ENCODE data around the gene BCLAF1. TPM values are rescaled to one million over a fixed set of nuclear protein-coding genes. Genes with fewer than 3 reads are reported as not detected.

BCLAF1 gene
- total and polyA plus RNA-seq, 3 donors from 2014 or later = 39.0 to 188 (median 167) TPM

DNA sequence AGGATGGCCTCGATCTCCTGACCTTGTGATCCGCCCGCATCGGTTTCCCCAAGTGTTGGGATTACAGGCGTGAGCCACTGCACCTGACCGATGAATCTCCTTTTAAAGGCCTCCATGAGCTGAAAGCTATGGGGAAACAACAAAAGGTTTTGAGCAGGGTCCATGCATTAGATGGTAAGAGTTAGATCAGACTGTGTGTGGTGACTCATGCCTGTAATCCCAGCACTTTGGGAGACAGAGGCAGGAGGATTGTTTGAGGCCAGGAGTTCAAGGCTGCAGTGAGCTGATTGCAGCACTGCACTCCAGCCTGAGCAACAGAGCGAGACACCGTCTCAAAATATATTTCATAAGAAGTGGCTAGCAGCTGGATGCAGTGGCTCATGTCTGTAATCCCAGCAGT is 41.0 kb upstream of the BCLAF1 start:
- WGBS, 2 donors = 90 to 91% methylated on average over 8 of the region's 8 CpGs
- intact Hi-C loops (cut with DNase I; ENCODE audit: low total_unique reads) = no loop called here
- Histone ChIP-seq H3K27ac (no peak overlapping the region), H3K9me3 (no peaks in the 10 kb centered on the region), H3K4me1 (no peaks in the 10 kb centered on the region), H3K27me3 (no peaks in the 10 kb centered on the region), H3K4me3 (no peak overlapping the region), H3K36me3 (ENCODE audit: low read depth, missing control alignments) (no peaks in the 10 kb centered on the region)
- no peak for DNase-seq
- TF ChIP-seq, protein P1, sequence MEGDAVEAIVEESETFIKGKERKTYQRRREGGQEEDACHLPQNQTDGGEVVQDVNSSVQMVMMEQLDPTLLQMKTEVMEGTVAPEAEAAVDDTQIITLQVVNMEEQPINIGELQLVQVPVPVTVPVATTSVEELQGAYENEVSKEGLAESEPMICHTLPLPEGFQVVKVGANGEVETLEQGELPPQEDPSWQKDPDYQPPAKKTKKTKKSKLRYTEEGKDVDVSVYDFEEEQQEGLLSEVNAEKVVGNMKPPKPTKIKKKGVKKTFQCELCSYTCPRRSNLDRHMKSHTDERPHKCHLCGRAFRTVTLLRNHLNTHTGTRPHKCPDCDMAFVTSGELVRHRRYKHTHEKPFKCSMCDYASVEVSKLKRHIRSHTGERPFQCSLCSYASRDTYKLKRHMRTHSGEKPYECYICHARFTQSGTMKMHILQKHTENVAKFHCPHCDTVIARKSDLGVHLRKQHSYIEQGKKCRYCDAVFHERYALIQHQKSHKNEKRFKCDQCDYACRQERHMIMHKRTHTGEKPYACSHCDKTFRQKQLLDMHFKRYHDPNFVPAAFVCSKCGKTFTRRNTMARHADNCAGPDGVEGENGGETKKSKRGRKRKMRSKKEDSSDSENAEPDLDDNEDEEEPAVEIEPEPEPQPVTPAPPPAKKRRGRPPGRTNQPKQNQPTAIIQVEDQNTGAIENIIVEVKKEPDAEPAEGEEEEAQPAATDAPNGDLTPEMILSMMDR (IDR thresholded peaks at IDR 0.05) = no peak
- no peak for TF ChIP-seq POLR2A (IDR thresholded peaks at IDR 0.05)

DNA sequence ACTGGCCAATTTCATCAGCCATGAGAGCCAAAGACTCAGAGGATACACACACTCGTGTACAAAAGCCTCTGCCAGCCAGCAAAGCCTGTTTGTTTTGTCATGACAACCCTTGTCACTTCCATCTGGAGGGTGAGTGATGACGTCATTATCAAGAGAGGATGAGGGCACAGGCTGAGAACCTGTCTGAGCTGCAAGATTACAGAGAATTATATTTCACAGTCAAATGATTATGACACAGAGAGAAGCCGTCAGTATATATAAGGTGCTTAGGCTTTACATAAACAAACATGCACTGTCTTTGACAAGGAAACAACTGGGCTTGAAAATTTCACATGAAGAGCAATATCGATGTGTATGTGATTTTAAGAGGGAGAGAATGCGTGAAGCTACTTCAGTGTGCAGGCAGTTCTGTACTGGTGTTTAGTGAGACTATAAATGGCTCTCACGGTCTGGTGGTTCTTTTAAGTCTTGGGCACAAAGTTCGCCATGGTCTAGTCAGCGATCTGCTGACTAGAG is 36.5 kb upstream of the BCLAF1 start:
- H3K27ac ChIP-seq = no peak overlapping the region
- WGBS, 2 donors = 75 to 84% methylated on average over 8 of the region's 8 CpGs
- no peak for DNase-seq

DNA sequence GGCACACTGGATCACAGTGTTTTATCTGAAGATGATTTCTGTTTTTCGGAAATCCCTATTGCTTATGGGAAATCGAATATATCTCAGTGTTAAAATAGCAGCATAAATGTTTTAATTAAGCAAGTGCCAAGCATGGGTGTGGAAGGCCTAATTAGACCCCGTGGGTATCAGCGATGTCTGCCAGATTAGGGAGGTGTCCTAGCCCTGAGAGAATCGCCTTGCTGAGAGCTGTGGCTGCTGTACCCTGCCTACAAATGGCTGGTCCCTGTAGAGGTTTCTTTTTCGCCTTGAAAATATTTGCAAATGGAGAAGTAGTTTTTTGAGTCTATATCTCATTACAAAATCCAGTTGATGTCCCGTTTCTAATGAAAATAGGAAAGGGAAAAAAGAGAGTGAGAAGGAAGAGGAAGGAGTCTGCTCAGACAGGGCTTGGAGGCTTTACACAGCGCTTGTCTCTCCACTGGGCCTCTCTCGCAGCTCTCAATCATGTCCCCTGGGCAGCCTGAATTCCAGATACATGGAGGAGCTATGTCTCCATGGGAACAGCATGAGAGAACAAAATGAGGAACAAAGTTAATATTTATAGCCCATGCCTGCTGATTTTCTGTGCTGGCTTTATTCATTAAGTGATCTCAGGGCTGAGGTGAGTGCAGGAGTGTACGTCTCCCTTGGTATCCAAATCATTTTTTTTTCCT is 35.2 kb upstream of the BCLAF1 start:
- Histone ChIP-seq H3K27ac (peak overlapping the region in 1 of 2 donors; percentile 34), H3K9me3 (no peaks in the 10 kb centered on the region), H3K4me1 (peaks cover 4% of the 10 kb centered on the region), H3K36me3 (ENCODE audit: low read depth, missing control alignments) (no peaks in the 10 kb centered on the region), H3K4me3 (no peak overlapping the region), H3K27me3 (no peaks in the 10 kb centered on the region)
- 57 to 60% methylated on average over 10 of the region's 10 CpGs for WGBS, 2 donors
- peak; percentile 40 for DNase-seq
- no peak for TF ChIP-seq POLR2A (IDR thresholded peaks at IDR 0.05)
- TF ChIP-seq, protein P1 (IDR thresholded peaks at IDR 0.05) = no peak
- intact Hi-C loops (cut with DNase I; ENCODE audit: low total_unique reads) = no loop called here

More for the DNA sequence above, 36.5 kb upstream of the BCLAF1 start:
- Histone ChIP-seq H3K27me3 (no peaks in the 10 kb centered on the region), H3K9me3 (no peaks in the 10 kb centered on the region), H3K4me3 (no peak overlapping the region), H3K36me3 (ENCODE audit: low read depth, missing control alignments) (no peaks in the 10 kb centered on the region), H3K4me1 (peaks cover 4% of the 10 kb centered on the region)
- intact Hi-C loops (cut with DNase I; ENCODE audit: low total_unique reads) = no loop called here
- TF ChIP-seq, protein P1 (IDR thresholded peaks at IDR 0.05) = no peak
- no peak for TF ChIP-seq POLR2A (IDR thresholded peaks at IDR 0.05)

DNA sequence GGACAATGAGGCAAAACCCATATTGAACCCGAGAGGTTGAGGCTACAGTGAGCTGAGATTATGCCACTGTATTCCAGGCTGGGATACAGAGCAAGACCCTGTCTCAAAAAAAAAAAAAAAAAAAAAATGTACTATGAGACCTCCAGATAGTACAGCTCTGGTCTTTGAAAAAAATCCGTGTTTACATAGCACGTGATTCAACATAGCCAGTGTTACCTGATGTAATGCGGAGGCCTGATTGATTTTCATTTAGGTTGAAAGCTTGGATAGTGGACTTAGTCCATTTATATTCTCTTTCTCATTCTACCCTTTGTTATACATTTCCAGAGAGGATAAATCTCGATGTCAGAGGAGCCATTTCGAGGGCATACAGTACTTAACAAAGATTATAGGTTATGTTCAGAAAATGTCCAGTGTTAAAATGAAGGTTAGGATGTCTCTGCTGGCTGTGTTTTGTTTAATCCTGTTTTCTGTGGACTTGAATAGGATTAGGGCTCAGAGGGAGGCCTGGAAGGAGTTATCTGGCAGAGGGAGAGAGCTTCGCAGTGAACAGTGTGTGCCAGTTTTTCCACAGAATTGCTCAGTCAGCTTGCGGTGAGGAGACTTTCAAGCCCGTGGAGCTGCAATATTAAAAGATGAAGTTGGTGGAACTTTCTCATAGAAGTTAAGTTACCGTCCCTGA is 33.9 kb upstream of the BCLAF1 start:
- Histone ChIP-seq H3K36me3 (ENCODE audit: low read depth, missing control alignments) (no peaks in the 10 kb centered on the region), H3K4me3 (no peak overlapping the region), H3K27me3 (no peaks in the 10 kb centered on the region), H3K27ac (peak overlapping the region; percentile 43 to 56), H3K4me1 (peaks cover 4% of the 10 kb centered on the region), H3K9me3 (no peaks in the 10 kb centered on the region)
- intact Hi-C loops (cut with DNase I; ENCODE audit: low total_unique reads) = no loop called here
- TF ChIP-seq, protein P1 (IDR thresholded peaks at IDR 0.05) = no peak
- TF ChIP-seq POLR2A (IDR thresholded peaks at IDR 0.05) = no peak
- DNase-seq = peak; percentile 50
- 56 to 57% methylated on average over 10 of the region's 10 CpGs for WGBS, 2 donors

Measured in testis (tissue), 3 donors.